ENCODE data around the gene ZNF460.
"Not testable (repeated sequence)": the region's sequence is repeated elsewhere in the genome, so short reads cannot be mapped to it uniquely, and the experiment has no call there.

Gene ZNF460

GRCh38 chr19:57280165-57280961 lies at the start of gene ZNF460:
ZNF460 (plus strand) TSS chr19:57280485; CDS start chr19:57280807, 322 bp downstream.
- in situ Hi-C loops (cut with HindIII; ENCODE audit: low sequenced_read_pairs), result no loop called here

- in situ Hi-C loops (cut with HindIII; ENCODE audit: low sequenced_read_pairs), result no loop called here
Measured at GRCh38 chr19:57231686-57232085, 48.6 kb upstream of the ZNF460 start.

GRCh38 chr19:57233207-57233606 lies 47.1 kb upstream of the ZNF460 start:
- in situ Hi-C loops (cut with HindIII; ENCODE audit: low sequenced_read_pairs), result no loop called here

- in situ Hi-C loops (cut with HindIII; ENCODE audit: low sequenced_read_pairs), result no loop called here
Measured at GRCh38 chr19:57239982-57240310, 40.3 kb upstream of the ZNF460 start.

GRCh38 chr19:57240311-57241090 lies 39.8 kb upstream of the ZNF460 start, which contains the start of gene ZNF805:
ZNF805 (plus strand) TSS chr19:57240632; CDS start chr19:57240892, 260 bp downstream.
- in situ Hi-C loops (cut with HindIII; ENCODE audit: low sequenced_read_pairs), result no loop called here

GRCh38 chr19:57241176-57241575 lies 39.1 kb upstream of the ZNF460 start:
- in situ Hi-C loops (cut with HindIII; ENCODE audit: low sequenced_read_pairs), result no loop called here

- in situ Hi-C loops (cut with HindIII; ENCODE audit: low sequenced_read_pairs), result no loop called here
Measured at GRCh38 chr19:57242821-57243220, 37.5 kb upstream of the ZNF460 start.

- in situ Hi-C loops (cut with HindIII; ENCODE audit: low sequenced_read_pairs), result no loop called here
Measured at GRCh38 chr19:57244513-57244912, 35.8 kb upstream of the ZNF460 start.

GRCh38 chr19:57245066-57245465 lies 35.2 kb upstream of the ZNF460 start:
- in situ Hi-C loops (cut with HindIII; ENCODE audit: low sequenced_read_pairs), result no loop called here

- in situ Hi-C loops (cut with HindIII; ENCODE audit: low sequenced_read_pairs), result no loop called here
Measured at GRCh38 chr19:57245959-57246358, 34.3 kb upstream of the ZNF460 start.

GRCh38 chr19:57248646-57249045 lies 31.6 kb upstream of the ZNF460 start:
- in situ Hi-C loops (cut with HindIII; ENCODE audit: low sequenced_read_pairs), result no loop called here

GRCh38 chr19:57249329-57249728 lies 31.0 kb upstream of the ZNF460 start:
- in situ Hi-C loops (cut with HindIII; ENCODE audit: low sequenced_read_pairs), result no loop called here

- in situ Hi-C loops (cut with HindIII; ENCODE audit: low sequenced_read_pairs), result not testable (repeated sequence)
Measured at GRCh38 chr19:57253767-57254166, 26.5 kb upstream of the ZNF460 start.

- in situ Hi-C loops (cut with HindIII; ENCODE audit: low sequenced_read_pairs), result no loop called here
Measured at GRCh38 chr19:57262044-57262443, 18.2 kb upstream of the ZNF460 start.

- in situ Hi-C loops (cut with HindIII; ENCODE audit: low sequenced_read_pairs), result no loop called here
Measured at GRCh38 chr19:57263244-57263741, 17.0 kb upstream of the ZNF460 start.

- in situ Hi-C loops (cut with HindIII; ENCODE audit: low sequenced_read_pairs), result no loop called here
Measured at GRCh38 chr19:57267291-57267690, 13.0 kb upstream of the ZNF460 start.

- in situ Hi-C loops (cut with HindIII; ENCODE audit: low sequenced_read_pairs), result no loop called here
Measured at GRCh38 chr19:57269515-57270250, 10.6 kb upstream of the ZNF460 start.

GRCh38 chr19:57271280-57271679 lies 9.0 kb upstream of the ZNF460 start:
- in situ Hi-C loops (cut with HindIII; ENCODE audit: low sequenced_read_pairs), result no loop called here

GRCh38 chr19:57273014-57273413 lies 7.3 kb upstream of the ZNF460 start:
- in situ Hi-C loops (cut with HindIII; ENCODE audit: low sequenced_read_pairs), result no loop called here

- in situ Hi-C loops (cut with HindIII; ENCODE audit: low sequenced_read_pairs), result no loop called here
Measured at GRCh38 chr19:57276430-57276829, 3.9 kb upstream of the ZNF460 start.

- in situ Hi-C loops (cut with HindIII; ENCODE audit: low sequenced_read_pairs), result not testable (repeated sequence)
Measured at GRCh38 chr19:57278481-57278880, 1.8 kb upstream of the ZNF460 start.
